Esophagus (tissue), 2 donors: ENCODE data around the gene CFAP410. TPM values are rescaled to one million over a fixed set of nuclear protein-coding genes. Genes with fewer than 3 reads are reported as not detected.
"Not testable (repeated sequence)": the region's sequence is repeated elsewhere in the genome, so short reads cannot be mapped to it uniquely, and the experiment has no call there.

Source experiments
- H3K27ac ChIP-seq, 2 donors: one replicate each; pipeline ENCODE4 v1.5.1; 2013; ENCODE audit warnings: low read depth in 2 of 2, mild to moderate bottlenecking in 2 of 2, inconsistent platforms in 1 of 2, low read length in 1 of 2, moderate library complexity in 1 of 2
- H3K27me3 ChIP-seq, 2 donors: one replicate each; pipeline ENCODE4 v1.6.1; 2013; ENCODE audit warnings: low read length in 2 of 2, control low read depth in 1 of 2, mild to moderate bottlenecking in 1 of 2; ENCODE audit not compliant: insufficient read depth in 2 of 2, control insufficient read depth in 1 of 2
- H3K36me3 ChIP-seq, 2 donors: one replicate each; pipeline ENCODE4 v1.6.1; 2013; ENCODE audit warnings: low read length in 1 of 2; ENCODE audit not compliant: control insufficient read depth in 2 of 2, insufficient read depth in 2 of 2
- H3K4me1 ChIP-seq, 2 donors: one replicate each; pipeline ENCODE4 v1.6.1; 2013; ENCODE audit warnings: low read length in 1 of 2; ENCODE audit not compliant: control insufficient read depth in 2 of 2, insufficient read depth in 2 of 2
- H3K4me3 ChIP-seq, 2 donors: one replicate each; pipeline ENCODE4 v1.5.1; 2013; ENCODE audit warnings: low read length in 2 of 2, mild to moderate bottlenecking in 2 of 2, low read depth in 1 of 2, moderate library complexity in 1 of 2
- H3K9me3 ChIP-seq, 2 donors: one replicate each; pipeline ENCODE4 v1.6.1; 2013; ENCODE audit warnings: mild to moderate bottlenecking in 2 of 2, low read depth in 1 of 2, low read length in 1 of 2, moderate library complexity in 1 of 2; ENCODE audit not compliant: control insufficient read depth in 2 of 2, insufficient read depth in 1 of 2
- WGBS, 2 donors: extraction: QIAGEN DNeasy Blood & Tissue Kit; methylation state at CpG; one replicate each; pipeline ENCODE4 v1.1.7; 2013; 5-methylcytosine and 5-hydroxymethylcytosine counted together
- polyA plus RNA-seq, 2 donors: library from polyadenylated mRNA; stranded (reverse); fragments of 200-250 nt; gene quantifications; one replicate each; pipeline ENCODE4 v1.2.3, GENCODE V29; 2013
- donor health status: healthy with polysubstance abuse.
- donor health status: Bipolar disorder and iron deficiency.

CFAP410 gene
- polyA plus RNA-seq, 2 donors, result 13.9 to 19.1 TPM

DNA sequence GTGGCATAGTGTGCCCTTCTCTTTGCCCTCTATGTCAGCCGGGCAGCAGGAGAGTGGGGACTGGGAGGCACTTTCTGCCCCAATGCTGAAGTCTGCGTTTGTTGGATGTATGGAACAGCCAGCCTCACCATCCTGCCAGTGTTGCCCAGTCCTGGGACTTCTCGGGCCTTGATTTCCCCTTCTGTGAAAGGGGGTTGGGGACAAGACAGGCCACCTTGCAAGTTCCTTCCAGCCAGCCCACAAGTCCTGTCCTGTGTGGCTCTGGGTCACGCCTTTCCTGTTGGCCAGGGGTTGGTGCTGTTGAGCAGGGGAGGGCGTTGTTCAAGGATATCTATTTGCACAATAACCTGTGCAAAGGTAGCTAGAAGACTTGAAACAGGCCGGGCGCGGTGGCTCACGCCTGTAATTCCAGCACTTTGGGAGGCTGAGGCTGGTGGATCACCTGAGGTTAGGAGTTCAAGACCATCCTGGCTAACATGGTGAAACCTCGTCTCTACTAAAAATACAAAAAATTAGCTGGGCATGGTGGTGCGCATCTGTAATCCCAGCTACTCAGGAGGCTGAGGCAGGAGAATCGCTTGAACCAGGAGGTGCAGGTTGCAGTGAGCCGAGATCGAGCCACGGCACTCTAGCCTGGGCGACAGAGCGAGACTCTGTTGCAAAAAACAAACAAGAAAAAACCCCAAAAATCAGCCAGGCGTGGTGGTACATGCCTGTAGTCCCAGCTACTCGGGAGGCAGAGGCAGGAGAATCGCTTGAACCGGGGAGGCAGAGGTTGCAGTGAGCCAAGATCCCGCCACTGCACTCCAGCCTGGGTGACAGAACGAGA, 36.4 kb downstream of the CFAP410 start:
- H3K4me3 ChIP-seq, H3K27me3 ChIP-seq, H3K9me3 ChIP-seq: not testable (repeated sequence)
- H3K27ac ChIP-seq, result peak overlapping the region in 1 of 2 donors; percentile 43
- WGBS, 2 donors, result 69 to 74% methylated on average over 22 to 23 of the region's 23 CpGs
- H3K36me3 ChIP-seq, result peaks cover 0 to 23% of the 10 kb centered on the region in 2 donors
- H3K4me1 ChIP-seq, result peaks cover 7 to 31% of the 10 kb centered on the region in 2 donors

DNA sequence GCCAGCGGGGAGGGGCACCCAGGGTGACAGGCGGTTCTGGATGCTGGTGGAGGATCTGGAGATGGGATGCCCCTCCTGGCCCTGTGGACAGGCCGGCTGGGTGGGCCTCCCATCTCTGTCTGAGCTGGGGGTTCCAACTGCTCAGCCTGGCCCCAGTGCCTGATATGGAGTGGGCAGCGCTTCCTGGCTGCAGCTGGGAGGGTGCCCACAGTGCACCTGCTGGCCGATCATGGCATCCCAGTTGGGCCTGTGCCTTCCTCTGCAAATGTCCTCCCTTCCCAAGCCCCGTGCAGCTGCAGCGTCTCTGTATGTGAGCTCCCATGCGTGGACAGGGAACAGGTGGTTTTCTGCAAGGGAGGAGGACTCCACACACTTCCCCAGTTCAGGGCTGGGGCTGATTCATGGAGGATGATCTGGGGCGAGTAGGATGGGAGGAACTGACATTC, 37.2 kb downstream of the CFAP410 start:
- no peak overlapping the region for H3K4me3 ChIP-seq
- no peaks in the 10 kb centered on the region for H3K9me3 ChIP-seq
- peak overlapping the region in 1 of 2 donors; percentile 43 for H3K27ac ChIP-seq
- peaks cover 7 to 33% of the 10 kb centered on the region in 2 donors for H3K4me1 ChIP-seq
- H3K27me3 ChIP-seq, result no peaks in the 10 kb centered on the region
- H3K36me3 ChIP-seq, result peaks cover 0 to 18% of the 10 kb centered on the region in 2 donors
- 62 to 67% methylated on average over 9 of the region's 9 CpGs for WGBS, 2 donors

DNA sequence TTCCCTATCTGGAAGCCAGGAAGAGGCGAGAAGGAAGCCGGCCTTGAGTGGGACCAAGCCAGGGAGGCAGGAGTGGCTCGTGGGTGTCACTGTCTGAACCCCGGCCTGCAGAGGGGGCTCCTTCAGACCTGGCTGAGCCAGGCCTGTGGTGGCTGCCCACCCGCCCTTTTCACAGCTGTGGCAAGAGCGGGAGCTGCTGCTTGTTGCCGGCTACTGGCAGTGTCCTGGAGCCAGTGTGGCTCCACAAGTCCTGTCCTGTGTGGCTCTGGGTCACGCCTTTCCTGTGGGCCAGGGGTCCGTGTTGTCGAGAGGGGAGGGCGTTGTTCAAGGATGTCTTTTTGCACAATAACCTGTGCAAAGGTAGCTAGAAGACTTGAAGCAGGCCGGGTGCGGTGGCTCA, 38.0 kb downstream of the CFAP410 start:
- peaks cover 0 to 11% of the 10 kb centered on the region in 2 donors for H3K36me3 ChIP-seq
- WGBS, 2 donors, result 58 to 61% methylated on average over 13 of the region's 13 CpGs
- H3K27ac ChIP-seq, result peak overlapping the region; percentile 79 to 90
- peak overlapping the region; percentile 80 to 83 for H3K4me3 ChIP-seq
- H3K27me3 ChIP-seq, result no peaks in the 10 kb centered on the region
- peaks cover 7 to 33% of the 10 kb centered on the region in 2 donors for H3K4me1 ChIP-seq
- no peaks in the 10 kb centered on the region for H3K9me3 ChIP-seq

DNA sequence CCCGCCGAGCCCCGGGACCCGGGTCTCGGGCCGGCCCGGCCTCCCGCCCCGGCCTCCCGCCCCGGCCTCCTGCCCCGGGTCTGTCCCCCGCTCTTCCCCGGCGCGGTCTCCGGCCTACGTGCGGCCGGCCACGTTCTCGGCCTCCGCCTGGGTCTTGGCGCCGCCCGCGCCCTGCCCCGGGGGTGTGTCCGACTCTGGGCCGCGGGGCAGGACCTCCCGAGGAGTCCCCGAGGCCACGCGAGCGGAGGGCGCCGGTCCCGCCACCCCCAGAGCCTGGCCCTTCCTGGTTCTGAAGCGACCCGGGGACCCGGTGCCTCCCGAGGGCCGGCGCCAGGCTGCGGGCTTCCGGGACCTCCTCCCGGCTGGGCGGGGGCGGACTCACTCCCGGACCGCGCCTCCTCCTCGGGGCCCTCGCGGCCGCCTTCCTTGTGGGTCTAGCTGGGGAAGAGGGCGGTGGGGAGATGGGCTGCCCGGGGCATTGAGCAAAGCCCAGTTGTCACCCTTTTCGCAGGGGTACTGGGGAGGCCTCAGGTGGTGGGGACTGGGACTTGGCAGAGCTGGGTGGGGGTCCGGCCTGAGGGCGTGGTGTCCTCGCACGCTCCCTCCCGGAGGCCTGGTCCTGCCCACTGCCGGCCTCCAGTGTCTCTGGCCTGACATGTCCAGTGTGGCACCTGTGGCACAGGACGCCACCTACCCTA, 38.8 kb downstream of the CFAP410 start:
- H3K4me1 ChIP-seq, result peaks cover 7 to 33% of the 10 kb centered on the region in 2 donors
- no peaks in the 10 kb centered on the region for H3K27me3 ChIP-seq
- H3K27ac ChIP-seq, result peak overlapping the region; percentile 79 to 90
- peaks cover 0 to 11% of the 10 kb centered on the region in 2 donors for H3K36me3 ChIP-seq
- no peaks in the 10 kb centered on the region for H3K9me3 ChIP-seq
- WGBS, 2 donors, result 1% methylated on average over 40 to 67 of the region's 67 CpGs
- H3K4me3 ChIP-seq, result peak overlapping the region; percentile 80 to 83

DNA sequence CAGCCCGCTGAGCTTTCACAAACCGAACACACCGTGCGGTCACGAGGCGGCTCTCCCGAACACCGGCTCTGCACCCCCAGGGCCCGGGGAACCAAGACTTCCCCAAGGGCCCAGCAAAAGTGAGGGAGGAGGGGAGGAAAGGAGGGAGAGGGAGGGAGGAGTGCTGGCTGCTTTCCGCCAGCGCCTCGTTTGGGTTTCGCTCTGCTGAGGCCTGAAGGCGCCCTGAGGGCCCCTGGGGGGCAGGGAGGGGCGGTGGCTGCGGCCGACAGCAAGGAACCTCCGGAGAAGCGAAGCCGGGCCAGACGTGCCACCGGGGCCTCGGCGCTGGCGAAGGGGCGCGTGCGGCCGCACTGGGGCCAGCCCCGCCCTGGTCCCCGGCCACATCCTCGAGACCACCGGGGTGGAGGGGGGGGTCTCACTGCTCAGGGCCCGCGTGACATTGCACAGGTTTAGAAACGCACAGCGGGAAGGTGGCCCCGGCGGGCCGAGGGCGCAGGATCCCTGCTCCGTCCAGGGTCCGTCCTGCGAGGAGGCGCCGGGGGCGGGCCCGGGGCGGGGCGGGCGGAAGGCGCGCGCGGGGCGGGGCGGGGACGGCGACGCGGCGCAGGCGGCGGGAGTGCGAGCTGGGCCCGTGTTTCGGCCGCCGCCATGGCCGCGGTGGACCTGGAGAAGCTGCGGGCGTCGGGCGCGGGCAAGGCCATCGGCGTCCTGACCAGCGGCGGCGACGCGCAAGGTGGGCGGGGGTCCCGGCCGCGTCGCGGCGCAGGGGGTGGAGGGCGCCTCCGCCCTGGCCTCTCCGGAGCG, 39.5 kb downstream of the CFAP410 start, which contains the start of gene PFKL:
Gene PFKL, plus strand, starts transcription at position 596 of the 804 bp plus-strand sequence. Its CDS starts 53 bp downstream, at position 649.
- Histone ChIP-seq H3K27me3 (no peaks in the 10 kb centered on the region), H3K36me3 (peaks cover 0 to 7% of the 10 kb centered on the region in 2 donors), H3K9me3 (no peaks in the 10 kb centered on the region), H3K4me1 (peaks cover 7 to 33% of the 10 kb centered on the region in 2 donors), H3K27ac (peak within 1 kb of the TSS; percentile 79 to 90), H3K4me3 (peak within 1 kb of the TSS; percentile 80 to 83)
- WGBS, 2 donors, result 1% methylated on average over 29 to 94 of the region's 94 CpGs

DNA sequence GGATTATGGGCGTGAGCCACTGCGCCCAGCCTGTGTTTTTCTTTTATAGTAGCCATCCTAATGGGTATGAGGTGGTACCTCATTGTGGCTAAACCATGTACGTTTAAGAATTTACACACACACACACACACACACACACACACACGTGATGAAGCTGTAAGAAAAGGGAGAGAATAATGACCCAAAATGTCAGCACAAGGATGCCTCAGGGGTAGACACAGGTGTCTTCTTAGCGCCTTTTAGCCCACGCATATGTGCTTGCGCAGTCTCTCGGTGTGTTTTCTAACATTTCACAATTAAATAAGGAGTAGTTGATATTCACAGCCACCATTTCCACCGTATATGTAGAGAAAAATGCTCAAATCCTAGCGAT, 40.1 kb downstream of the CFAP410 start:
- Histone ChIP-seq H3K27ac (peak overlapping the region; percentile 79 to 90), H3K4me1 (peaks cover 7 to 29% of the 10 kb centered on the region in 2 donors), H3K36me3 (peaks cover 0 to 3% of the 10 kb centered on the region in 2 donors), H3K9me3 (no peaks in the 10 kb centered on the region), H3K27me3 (no peaks in the 10 kb centered on the region), H3K4me3 (peak overlapping the region in 1 of 2 donors; percentile 80)
- WGBS, 2 donors, result 20 to 32% methylated on average over 10 of the region's 10 CpGs

DNA sequence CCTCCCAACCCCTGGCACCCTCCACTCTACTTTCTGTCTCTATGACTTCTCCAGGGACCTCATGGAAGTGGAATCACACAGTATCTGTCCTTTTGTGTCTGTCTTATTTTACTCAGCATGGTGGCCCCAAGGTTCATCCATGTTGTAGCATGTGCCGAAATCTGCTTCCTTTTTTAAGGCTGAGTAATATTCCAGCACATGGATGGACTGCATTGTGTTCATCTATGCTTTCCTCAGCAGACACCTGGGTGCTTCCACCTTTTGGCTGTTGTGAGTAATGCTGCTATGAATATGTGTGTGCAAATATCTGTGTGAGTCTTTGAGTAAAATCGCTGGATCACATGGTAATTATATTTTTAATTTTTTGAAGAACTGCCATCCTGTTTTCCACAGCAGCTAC, 40.9 kb downstream of the CFAP410 start:
- WGBS, 2 donors, result 86 to 89% methylated on average over 2 of the region's 2 CpGs
- Histone ChIP-seq H3K4me3 (no peak overlapping the region), H3K27ac (no peak overlapping the region), H3K27me3 (no peaks in the 10 kb centered on the region), H3K4me1 (peaks cover 9 to 25% of the 10 kb centered on the region in 2 donors), H3K36me3 (peaks cover 0 to 3% of the 10 kb centered on the region in 2 donors), H3K9me3 (no peaks in the 10 kb centered on the region)

DNA sequence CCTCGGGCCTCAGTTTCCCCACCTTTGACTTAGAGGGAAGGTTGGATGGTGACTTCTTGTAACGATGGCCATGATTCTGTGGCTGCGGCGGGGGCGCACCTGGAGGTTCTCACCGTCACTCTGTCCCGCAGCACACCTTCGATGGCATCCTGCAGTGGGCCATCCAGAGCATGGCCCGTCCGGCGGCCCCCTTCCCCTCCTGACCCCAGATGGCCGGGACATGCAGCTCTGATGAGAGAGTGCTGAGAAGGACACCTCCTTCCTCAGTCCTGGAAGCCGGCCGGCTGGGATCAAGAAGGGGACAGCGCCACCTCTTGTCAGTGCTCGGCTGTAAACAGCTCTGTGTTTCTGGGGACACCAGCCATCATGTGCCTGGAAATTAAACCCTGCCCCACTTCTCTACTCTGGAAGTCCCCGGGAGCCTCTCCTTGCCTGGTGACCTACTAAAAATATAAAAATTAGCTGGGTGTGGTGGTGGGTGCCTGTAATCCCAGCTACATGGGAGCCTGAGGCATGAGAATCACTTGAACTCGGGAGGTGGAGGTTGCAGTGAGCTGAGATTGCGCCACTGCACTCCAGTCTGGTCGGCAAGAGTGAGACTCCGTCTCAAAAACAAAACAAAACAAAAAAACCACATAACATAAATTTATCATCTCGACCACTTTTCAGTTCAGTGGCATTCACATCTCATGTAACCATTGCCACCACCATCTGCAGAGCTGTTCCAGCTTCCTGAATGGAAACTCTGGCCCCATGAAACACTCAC, 41.5 kb downstream of the CFAP410 start:
- Histone ChIP-seq H3K27me3 (no peaks in the 10 kb centered on the region), H3K4me1 (peaks cover 9 to 24% of the 10 kb centered on the region in 2 donors), H3K4me3 (no peak overlapping the region), H3K27ac (no peak overlapping the region), H3K9me3 (no peaks in the 10 kb centered on the region), H3K36me3 (peaks cover 0 to 3% of the 10 kb centered on the region in 2 donors)
- 22 to 24% methylated on average over 22 of the region's 22 CpGs for WGBS, 2 donors
